ENCODE measurements around the gene INPP5A. TPM values are rescaled to one million over a fixed set of nuclear protein-coding genes. Genes with fewer than 3 reads are reported as not detected.

Gene INPP5A
- polyA plus RNA-seq, 3 donors from 2014 or later, result 0.30 to 1.7 (median 0.48) TPM

DNA sequence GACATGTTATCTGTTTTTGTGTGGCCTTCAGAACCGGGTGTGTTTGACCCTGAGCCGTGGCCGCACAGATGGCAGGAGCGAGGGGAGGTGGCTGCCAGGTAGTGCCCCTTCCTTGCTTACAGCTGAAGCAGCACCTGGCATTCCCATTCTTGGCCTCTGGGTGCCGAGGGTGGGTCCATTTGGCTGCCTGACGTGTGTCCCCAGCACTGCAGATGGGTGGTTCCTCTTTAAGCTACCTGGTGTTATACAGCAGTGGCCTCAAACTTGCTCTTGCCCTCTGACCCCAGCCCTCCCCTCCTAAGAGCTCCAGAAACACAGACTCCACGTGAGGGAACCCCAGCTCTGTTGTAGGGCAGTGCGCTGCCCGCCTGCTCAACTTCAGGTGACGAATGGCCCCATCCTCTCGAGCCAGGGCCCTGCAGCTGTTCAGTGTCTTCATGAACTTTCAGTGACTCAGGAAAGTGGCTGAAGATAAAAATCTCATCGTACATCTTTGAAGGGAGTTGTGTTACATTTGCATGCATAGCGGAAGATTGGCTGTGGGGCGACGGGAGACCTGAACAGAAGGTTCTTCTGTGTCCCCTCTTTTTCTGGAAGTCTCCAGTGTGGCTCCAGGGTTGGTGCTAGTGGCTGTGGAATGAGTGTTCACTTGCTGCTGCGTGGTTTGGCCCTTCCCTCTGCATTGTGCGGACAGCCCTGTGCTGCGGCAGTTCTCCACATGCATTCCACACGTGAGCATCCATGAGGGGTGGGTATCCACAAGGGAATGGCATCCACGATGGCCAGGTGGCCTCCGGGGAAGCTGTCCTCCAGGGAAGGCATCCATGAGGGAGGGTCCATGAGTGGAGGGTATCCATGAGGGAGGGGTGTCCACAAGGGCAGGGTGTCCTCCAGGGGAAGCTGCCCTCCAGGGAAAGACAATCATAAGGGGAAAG, 91.6 kb downstream of the INPP5A start:
- peak overlapping the region in 3 of 6 donors; percentile 33 to 66 (median 58) for H3K27ac Mint-ChIP-seq
- peaks cover 2 to 21% (median 4%) of the 10 kb centered on the region in 3 donors for H3K27me3 Mint-ChIP-seq (ENCODE audit: low read depth in 3 of 3)
- DNase-seq, result no peak
- peaks cover 28 to 34% of the 10 kb centered on the region in 2 donors for H3K4me1 Mint-ChIP-seq
- H3K36me3 Mint-ChIP-seq, result no peaks in the 10 kb centered on the region
- peaks cover 0 to 2% (median 0%) of the 10 kb centered on the region in 6 donors for H3K9me3 Mint-ChIP-seq
- H3K4me3 Mint-ChIP-seq, result peak overlapping the region in 1 of 5 donors; percentile 34

DNA sequence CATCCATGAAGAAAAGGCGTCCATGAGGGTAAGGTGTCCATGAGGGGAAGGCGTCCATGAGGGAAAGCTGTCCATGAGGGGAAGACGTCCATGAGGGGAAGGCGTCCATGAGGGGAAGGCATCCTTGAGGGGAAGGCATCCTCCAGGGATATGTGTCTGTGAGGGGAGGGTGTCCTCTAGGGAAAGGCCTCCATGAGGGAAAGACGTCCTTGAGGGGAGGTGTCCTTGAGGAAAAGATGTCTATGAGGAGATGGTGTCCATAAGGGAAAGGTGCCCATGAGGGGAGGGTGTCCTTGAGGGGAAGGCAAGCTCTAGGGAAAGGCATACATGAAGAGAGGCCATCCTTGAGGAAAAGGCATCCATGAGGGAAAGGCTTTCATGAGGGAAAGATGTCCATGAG, 92.6 kb downstream of the INPP5A start:
- peaks cover 0 to 2% (median 0%) of the 10 kb centered on the region in 6 donors for H3K9me3 Mint-ChIP-seq
- peak overlapping the region in 2 of 6 donors; percentile 35 to 66 for H3K27ac Mint-ChIP-seq
- H3K27me3 Mint-ChIP-seq (ENCODE audit: low read depth in 3 of 3), result peaks cover 3 to 21% (median 4%) of the 10 kb centered on the region in 3 donors
- DNase-seq, result no peak
- H3K4me1 Mint-ChIP-seq, result peaks cover 35 to 42% of the 10 kb centered on the region in 2 donors
- peaks cover 0 to 4% (median 0%) of the 10 kb centered on the region in 3 donors for H3K36me3 Mint-ChIP-seq
- H3K4me3 Mint-ChIP-seq, result peak overlapping the region in 3 of 5 donors; percentile 18 to 31 (median 19)

DNA sequence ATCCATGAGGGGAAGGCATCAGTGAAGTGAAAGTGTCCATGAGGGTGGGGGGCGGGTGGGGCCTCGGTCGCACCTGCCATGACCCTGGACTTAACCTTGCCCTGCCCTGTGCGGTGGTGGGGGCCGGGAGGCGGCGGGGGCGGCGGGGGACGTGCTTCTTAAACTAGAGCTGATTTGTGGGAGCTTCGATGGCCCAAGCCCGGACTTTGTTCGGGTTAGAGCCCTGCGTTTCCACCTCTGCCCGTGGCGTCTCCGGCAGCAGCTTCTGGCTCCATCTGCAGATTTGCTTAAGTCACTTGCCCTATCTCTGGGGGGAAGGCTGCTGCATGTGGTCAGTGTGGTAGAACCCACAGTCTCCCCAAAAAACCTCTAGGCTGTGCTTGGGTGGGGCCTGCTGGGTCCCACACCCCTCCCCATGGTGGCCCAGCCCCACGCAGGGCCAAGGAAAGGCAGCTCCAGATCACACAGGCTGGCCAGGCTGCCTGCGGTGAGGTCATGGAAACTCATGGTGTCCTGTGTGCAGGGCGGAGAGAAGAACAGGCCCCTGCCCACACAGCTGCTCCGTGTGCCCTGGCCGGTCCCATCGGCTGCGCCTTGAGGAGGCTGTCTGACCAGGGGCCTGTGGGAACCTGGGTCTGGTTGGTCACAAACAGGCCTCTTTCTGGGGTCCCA, 93.2 kb downstream of the INPP5A start:
- peaks cover 0 to 2% (median 0%) of the 10 kb centered on the region in 6 donors for H3K9me3 Mint-ChIP-seq
- H3K27ac Mint-ChIP-seq, result peak overlapping the region in 2 of 6 donors; percentile 46 to 56
- H3K4me1 Mint-ChIP-seq, result peaks cover 34 to 42% of the 10 kb centered on the region in 2 donors
- H3K36me3 Mint-ChIP-seq, result peaks cover 0 to 4% (median 0%) of the 10 kb centered on the region in 3 donors
- no peak overlapping the region for H3K4me3 Mint-ChIP-seq
- peaks cover 3 to 21% (median 4%) of the 10 kb centered on the region in 3 donors for H3K27me3 Mint-ChIP-seq (ENCODE audit: low read depth in 3 of 3)
- peak; percentile 20 to 32 (median 29) for DNase-seq

DNA sequence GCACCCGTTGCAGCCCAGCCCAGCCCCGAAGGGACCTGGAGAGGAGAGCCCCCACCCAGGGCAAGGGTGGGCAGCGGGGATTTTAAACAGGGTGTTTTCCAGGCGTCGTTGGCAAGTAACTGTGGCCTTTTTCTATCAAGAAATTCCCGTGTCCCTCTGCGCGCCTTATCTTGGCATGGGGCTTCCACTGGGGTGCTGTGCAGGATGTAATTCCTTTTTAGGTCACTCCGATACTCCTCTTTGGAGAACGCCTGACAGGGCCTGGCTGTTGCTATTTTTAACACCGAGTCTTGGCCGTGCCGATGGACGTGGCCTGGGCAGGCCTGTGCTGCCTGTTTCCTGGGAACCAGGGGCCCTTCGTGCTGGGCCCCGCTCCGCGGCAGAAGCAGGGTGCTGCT, 93.8 kb downstream of the INPP5A start:
- H3K9me3 Mint-ChIP-seq, result peaks cover 0 to 2% (median 0%) of the 10 kb centered on the region in 6 donors
- peaks cover 0 to 4% (median 0%) of the 10 kb centered on the region in 3 donors for H3K36me3 Mint-ChIP-seq
- H3K4me1 Mint-ChIP-seq, result peaks cover 33 to 42% of the 10 kb centered on the region in 2 donors
- no peak overlapping the region for H3K27ac Mint-ChIP-seq
- no peak overlapping the region for H3K4me3 Mint-ChIP-seq
- H3K27me3 Mint-ChIP-seq (ENCODE audit: low read depth in 3 of 3), result peaks cover 3 to 21% (median 4%) of the 10 kb centered on the region in 3 donors
- DNase-seq, result no peak

DNA sequence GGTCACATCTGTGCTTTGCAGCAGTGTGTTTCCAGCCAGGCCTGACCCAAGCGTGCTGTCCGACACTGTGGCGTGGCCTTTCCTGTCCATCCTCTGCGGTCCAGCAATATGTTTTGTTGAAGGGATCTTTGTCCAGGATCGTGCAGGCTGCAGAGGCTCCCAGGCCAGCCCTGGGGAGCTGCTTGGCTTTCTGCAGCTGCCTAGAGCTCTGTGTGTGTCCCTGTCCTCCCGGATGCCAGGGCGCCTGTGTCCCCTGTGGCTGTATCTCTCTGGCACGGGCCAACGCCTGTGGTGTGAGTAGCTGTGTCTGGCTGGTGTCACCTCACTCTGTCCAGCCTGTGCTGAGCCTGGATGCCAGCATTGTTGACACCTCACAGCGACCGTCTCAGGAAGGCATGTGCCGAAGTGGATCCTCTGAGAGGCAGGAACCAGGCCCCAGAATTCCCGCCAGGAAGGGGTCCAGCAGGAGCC, 94.5 kb downstream of the INPP5A start:
- H3K36me3 Mint-ChIP-seq, result peaks cover 0 to 4% (median 0%) of the 10 kb centered on the region in 3 donors
- peaks cover 3 to 16% (median 4%) of the 10 kb centered on the region in 3 donors for H3K27me3 Mint-ChIP-seq (ENCODE audit: low read depth in 3 of 3)
- H3K4me1 Mint-ChIP-seq, result peaks cover 33 to 42% of the 10 kb centered on the region in 2 donors
- no peak overlapping the region for H3K27ac Mint-ChIP-seq
- no peak overlapping the region for H3K4me3 Mint-ChIP-seq
- DNase-seq, result no peak
- H3K9me3 Mint-ChIP-seq, result peaks cover 0 to 2% (median 0%) of the 10 kb centered on the region in 6 donors

DNA sequence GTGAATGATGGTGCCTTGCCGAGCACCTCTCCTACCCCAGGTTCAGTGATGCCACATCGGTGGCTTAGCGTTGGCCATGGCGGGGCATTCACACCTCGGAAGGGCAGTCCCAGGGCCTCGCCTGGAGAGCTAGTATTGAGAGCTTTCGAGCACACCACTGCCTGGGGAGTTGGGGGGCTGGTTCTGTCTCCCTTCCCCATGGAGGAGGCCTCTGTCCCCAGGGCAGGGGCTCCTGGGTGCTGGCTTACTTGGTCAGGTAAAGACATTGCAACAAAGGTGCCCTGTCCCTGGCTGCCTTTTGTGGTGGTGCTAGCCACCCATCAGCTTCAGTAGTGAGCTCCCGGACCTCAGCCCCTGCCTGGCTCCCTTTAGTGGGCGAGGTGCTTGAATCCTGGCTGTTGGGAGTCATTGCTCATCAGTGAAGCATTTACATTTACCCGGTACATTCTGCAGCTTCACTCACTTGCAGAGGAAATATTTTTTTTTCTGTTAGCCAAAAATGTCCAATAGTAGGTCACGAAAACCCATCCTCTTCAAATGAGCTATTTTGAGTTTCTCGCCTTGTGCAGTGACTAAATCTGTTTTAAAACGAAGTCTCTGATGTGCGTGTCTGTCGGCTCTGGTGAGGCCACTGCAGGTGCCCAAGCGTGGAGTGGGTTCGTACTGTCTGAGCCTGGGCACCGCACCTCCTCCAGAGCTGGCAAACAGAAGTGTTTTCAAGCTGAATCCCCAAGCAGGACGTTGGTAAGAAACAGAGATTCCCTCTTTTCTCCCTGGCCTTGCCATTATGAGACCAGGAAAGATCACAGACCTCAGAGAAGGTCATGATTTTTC, 95.5 kb downstream of the INPP5A start:
- H3K9me3 Mint-ChIP-seq, result peaks cover 0 to 2% (median 0%) of the 10 kb centered on the region in 6 donors
- no peak for DNase-seq
- no peak overlapping the region for H3K4me3 Mint-ChIP-seq
- peaks cover 0 to 10% (median 3%) of the 10 kb centered on the region in 3 donors for H3K27me3 Mint-ChIP-seq (ENCODE audit: low read depth in 3 of 3)
- peak overlapping the region in 1 of 6 donors; percentile 2 for H3K27ac Mint-ChIP-seq
- peaks cover 0 to 4% (median 0%) of the 10 kb centered on the region in 3 donors for H3K36me3 Mint-ChIP-seq
- peaks cover 31 to 41% of the 10 kb centered on the region in 2 donors for H3K4me1 Mint-ChIP-seq

DNA sequence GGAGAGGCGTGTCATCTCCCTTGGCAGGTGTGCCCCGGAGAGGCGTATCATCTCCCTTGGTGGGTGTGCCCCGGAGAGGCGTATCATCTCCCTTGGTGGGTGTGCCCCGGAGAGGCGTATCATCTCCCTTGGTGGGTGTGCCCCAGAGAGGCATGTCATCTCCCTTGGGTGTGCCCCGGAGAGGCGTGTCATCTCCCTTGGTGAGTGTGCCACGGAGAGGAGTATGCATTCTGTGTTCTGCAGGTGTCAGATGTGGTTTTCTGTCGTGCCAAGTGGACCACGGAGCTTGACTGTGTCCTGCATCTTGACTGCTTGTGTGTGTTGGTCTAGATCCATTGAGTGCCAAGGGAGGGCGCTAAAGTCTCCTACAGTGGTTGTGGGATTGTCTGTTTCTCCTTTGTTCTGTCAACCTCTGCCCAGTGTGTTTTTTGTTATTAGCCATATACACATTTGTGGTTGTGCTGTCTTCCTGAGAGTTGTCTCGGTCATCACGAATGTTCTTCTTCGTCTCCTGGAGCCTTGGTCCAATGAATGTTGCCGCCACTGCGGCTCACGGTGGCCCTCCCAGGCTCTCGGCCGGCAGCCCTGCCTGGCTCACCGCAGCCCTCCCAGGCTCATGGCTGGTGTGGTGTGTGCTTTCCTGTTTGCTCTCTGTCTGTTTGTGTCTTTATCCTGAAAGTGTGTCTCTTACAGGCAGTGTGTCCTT, 96.8 kb downstream of the INPP5A start:
- Mint-ChIP-seq H3K4me1 (peaks cover 25 to 32% of the 10 kb centered on the region in 2 donors), H3K36me3 (peaks cover 0 to 4% (median 0%) of the 10 kb centered on the region in 3 donors), H3K27ac (peak overlapping the region in 3 of 6 donors; percentile 35 to 73 (median 56)), H3K27me3 (ENCODE audit: low read depth in 3 of 3) (peaks cover 0 to 10% (median 3%) of the 10 kb centered on the region in 3 donors), H3K4me3 (no peak overlapping the region), H3K9me3 (peaks cover 0 to 2% (median 0%) of the 10 kb centered on the region in 6 donors)
- no peak for DNase-seq

DNA sequence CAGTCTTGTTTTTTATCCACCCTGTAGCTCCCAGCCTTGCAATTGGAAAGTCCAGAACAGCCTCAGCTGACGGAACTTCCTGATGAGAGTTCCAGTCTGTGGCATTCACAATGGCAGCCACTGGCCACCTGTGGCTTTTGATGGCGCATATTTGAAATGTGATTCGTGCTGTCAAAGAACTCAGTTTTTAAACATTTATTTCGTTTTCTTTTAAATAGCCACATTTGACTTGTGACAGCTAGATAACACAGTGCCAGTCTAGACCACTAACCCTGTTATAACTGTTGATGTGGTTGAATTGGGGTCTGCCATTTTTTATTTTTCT, 97.3 kb downstream of the INPP5A start:
- Mint-ChIP-seq H3K9me3 (peaks cover 0 to 2% (median 0%) of the 10 kb centered on the region in 6 donors), H3K4me3 (no peak overlapping the region), H3K36me3 (peaks cover 0 to 4% (median 0%) of the 10 kb centered on the region in 3 donors), H3K27me3 (ENCODE audit: low read depth in 3 of 3) (peaks cover 0 to 7% (median 3%) of the 10 kb centered on the region in 3 donors), H3K4me1 (peaks cover 20 to 28% of the 10 kb centered on the region in 2 donors), H3K27ac (peak overlapping the region in 2 of 6 donors; percentile 56 to 73)
- no peak for DNase-seq

DNA sequence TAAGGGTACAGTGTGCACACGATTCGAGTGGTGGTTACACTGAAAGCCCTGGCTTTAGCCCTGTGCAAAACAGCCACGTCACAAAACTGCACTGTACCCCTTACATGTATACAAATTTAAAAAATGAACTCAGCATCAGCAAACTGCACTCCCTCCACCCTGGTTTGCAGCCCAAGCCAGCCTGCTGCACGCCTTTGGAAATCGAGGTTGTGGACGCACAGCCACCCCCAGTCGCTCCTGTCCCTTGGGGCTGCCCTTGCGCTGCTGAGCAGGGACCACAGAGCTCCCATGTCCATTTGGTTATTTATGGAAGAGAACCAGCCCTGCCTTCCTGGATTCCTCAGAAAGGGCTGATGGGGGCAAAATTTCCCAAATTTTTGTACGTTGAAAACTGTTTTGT, 98.8 kb downstream of the INPP5A start:
- peaks cover 11 to 16% of the 10 kb centered on the region in 2 donors for H3K4me1 Mint-ChIP-seq

DNA sequence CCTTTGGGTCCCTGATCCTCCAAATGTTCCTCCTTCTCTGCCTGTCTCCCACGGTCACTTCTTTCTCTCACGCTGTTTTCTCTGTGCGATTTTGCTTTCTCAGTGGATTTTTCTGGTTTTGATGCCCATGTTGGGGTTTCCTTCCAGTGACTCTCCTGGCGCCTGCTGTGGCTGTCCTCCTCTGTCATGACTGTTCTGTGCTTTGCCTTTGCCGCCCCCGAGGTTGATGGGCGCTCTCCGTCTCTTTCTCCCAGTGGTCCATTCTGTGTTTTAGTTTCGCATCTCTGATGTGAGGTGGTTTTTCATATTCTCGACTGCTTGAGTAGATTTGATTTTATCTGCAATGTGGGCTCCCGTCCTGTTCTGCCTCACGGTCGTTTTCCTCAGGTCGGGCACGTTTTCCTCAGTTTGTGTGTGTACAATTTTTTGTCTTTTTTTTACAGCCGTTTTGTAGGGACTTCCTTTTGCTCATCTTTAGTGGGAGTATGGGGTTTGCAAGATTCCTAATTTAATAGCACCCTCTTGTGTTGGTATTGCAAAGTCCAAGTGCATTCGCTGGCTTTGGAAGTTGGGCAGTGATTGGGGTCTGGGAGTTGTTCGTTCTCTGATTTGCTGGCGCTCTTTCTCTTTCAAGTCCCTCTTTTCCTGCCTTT, 100.0 kb downstream of the INPP5A start:
- Mint-ChIP-seq H3K27me3 (ENCODE audit: low read depth in 3 of 3) (peaks cover 2 to 6% (median 5%) of the 10 kb centered on the region in 3 donors), H3K4me1 (peaks cover 9 to 16% of the 10 kb centered on the region in 2 donors), H3K9me3 (peaks cover 0 to 2% (median 0%) of the 10 kb centered on the region in 6 donors), H3K36me3 (peaks cover 0 to 4% (median 0%) of the 10 kb centered on the region in 3 donors), H3K27ac (peak overlapping the region in 3 of 6 donors; percentile 11 to 67 (median 25)), H3K4me3 (peak overlapping the region in 2 of 5 donors; percentile 7 to 68)
- peak; percentile 45 to 52 (median 49) for DNase-seq

More for the DNA sequence above, 98.8 kb downstream of the INPP5A start:
- DNase-seq, result no peak
- Mint-ChIP-seq H3K27ac (no peak overlapping the region), H3K27me3 (ENCODE audit: low read depth in 3 of 3) (peaks cover 2 to 5% (median 3%) of the 10 kb centered on the region in 3 donors), H3K4me3 (no peak overlapping the region), H3K36me3 (peaks cover 0 to 4% (median 0%) of the 10 kb centered on the region in 3 donors), H3K9me3 (peaks cover 0 to 2% (median 0%) of the 10 kb centered on the region in 6 donors)

DNA sequence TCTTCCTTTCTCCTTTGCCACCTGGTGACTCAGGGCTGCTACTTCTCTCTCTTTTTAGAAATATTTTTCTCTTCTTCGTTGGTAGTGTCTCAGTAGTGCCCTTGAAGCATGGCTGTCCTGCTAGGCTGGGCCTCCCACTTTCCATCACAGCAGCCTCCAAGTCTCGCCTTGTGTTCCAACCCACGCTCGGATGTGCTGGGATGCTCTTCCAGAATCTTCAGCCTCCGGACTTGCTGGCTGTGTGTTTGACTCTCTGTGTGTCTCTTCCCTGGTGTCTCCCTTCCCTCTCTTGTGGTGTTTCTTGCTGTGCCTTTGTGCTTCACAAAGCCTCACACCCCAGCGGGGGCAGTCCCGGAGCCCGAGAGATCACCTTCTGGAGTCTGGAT, 100.5 kb downstream of the INPP5A start:
- Mint-ChIP-seq H3K4me1 (peaks cover 9 to 16% of the 10 kb centered on the region in 2 donors), H3K27ac (peak overlapping the region in 1 of 6 donors; percentile 25), H3K27me3 (ENCODE audit: low read depth in 3 of 3) (peaks cover 2 to 6% (median 5%) of the 10 kb centered on the region in 3 donors), H3K36me3 (peaks cover 0 to 4% (median 0%) of the 10 kb centered on the region in 3 donors), H3K4me3 (no peak overlapping the region), H3K9me3 (no peaks in the 10 kb centered on the region)
- DNase-seq, result no peak

DNA sequence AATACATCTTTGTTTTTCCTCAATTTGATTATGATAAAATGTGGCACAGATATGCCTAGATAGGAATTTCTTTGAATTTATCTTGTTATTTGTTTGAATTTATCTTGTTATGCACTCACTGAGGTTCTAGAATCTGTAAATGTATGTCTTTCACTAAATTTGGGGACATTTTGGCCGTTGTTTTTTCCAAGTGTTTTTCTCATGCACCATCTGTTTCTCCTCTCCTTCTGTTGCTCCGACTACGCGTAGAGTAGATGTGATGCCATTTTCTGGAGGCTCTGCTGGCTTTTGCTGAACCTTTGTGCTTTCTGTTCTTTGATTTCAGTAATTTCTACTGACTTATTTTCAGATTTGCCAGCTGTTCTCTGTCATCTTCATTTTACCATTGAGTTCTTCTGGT, 101.9 kb downstream of the INPP5A start:
- Mint-ChIP-seq H3K27ac (no peak overlapping the region), H3K27me3 (ENCODE audit: low read depth in 3 of 3) (peaks cover 0 to 6% (median 2%) of the 10 kb centered on the region in 3 donors), H3K4me1 (peaks cover 7 to 14% of the 10 kb centered on the region in 2 donors), H3K36me3 (peaks cover 0 to 3% (median 0%) of the 10 kb centered on the region in 3 donors), H3K9me3 (no peaks in the 10 kb centered on the region), H3K4me3 (no peak overlapping the region)
- DNase-seq, result no peak
